ENCODE measurements around the gene TXNL1. TPM values are rescaled to one million over a fixed set of nuclear protein-coding genes. Genes with fewer than 3 reads are reported as not detected.

Gene TXNL1
- total and polyA plus RNA-seq, 2 of the 8 experiments (the other 6 are each of a cell fraction or from before 2014, with no cell fraction given), result 35.1 to 85.8 TPM

DNA sequence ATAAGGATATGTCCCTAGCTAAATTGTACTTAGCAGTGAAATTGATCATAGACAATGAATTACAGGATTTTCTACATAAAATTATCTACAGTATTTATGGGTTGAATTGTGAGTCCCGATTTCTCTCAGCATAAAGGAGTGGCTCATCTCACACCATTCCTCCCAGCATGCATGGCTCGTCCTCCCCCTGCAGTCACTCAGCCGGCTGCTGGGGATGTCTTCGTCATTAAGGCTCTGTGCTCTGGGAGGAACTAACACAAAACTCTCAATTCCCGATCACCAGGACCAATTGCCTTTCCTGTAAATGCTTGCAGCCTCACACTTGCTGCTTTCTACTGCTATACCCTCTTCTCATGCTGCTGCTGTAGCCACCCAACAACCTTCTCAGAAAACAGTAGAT, 75.9 kb downstream of the TXNL1 start (continued):
- TF ChIP-seq, protein P1, sequence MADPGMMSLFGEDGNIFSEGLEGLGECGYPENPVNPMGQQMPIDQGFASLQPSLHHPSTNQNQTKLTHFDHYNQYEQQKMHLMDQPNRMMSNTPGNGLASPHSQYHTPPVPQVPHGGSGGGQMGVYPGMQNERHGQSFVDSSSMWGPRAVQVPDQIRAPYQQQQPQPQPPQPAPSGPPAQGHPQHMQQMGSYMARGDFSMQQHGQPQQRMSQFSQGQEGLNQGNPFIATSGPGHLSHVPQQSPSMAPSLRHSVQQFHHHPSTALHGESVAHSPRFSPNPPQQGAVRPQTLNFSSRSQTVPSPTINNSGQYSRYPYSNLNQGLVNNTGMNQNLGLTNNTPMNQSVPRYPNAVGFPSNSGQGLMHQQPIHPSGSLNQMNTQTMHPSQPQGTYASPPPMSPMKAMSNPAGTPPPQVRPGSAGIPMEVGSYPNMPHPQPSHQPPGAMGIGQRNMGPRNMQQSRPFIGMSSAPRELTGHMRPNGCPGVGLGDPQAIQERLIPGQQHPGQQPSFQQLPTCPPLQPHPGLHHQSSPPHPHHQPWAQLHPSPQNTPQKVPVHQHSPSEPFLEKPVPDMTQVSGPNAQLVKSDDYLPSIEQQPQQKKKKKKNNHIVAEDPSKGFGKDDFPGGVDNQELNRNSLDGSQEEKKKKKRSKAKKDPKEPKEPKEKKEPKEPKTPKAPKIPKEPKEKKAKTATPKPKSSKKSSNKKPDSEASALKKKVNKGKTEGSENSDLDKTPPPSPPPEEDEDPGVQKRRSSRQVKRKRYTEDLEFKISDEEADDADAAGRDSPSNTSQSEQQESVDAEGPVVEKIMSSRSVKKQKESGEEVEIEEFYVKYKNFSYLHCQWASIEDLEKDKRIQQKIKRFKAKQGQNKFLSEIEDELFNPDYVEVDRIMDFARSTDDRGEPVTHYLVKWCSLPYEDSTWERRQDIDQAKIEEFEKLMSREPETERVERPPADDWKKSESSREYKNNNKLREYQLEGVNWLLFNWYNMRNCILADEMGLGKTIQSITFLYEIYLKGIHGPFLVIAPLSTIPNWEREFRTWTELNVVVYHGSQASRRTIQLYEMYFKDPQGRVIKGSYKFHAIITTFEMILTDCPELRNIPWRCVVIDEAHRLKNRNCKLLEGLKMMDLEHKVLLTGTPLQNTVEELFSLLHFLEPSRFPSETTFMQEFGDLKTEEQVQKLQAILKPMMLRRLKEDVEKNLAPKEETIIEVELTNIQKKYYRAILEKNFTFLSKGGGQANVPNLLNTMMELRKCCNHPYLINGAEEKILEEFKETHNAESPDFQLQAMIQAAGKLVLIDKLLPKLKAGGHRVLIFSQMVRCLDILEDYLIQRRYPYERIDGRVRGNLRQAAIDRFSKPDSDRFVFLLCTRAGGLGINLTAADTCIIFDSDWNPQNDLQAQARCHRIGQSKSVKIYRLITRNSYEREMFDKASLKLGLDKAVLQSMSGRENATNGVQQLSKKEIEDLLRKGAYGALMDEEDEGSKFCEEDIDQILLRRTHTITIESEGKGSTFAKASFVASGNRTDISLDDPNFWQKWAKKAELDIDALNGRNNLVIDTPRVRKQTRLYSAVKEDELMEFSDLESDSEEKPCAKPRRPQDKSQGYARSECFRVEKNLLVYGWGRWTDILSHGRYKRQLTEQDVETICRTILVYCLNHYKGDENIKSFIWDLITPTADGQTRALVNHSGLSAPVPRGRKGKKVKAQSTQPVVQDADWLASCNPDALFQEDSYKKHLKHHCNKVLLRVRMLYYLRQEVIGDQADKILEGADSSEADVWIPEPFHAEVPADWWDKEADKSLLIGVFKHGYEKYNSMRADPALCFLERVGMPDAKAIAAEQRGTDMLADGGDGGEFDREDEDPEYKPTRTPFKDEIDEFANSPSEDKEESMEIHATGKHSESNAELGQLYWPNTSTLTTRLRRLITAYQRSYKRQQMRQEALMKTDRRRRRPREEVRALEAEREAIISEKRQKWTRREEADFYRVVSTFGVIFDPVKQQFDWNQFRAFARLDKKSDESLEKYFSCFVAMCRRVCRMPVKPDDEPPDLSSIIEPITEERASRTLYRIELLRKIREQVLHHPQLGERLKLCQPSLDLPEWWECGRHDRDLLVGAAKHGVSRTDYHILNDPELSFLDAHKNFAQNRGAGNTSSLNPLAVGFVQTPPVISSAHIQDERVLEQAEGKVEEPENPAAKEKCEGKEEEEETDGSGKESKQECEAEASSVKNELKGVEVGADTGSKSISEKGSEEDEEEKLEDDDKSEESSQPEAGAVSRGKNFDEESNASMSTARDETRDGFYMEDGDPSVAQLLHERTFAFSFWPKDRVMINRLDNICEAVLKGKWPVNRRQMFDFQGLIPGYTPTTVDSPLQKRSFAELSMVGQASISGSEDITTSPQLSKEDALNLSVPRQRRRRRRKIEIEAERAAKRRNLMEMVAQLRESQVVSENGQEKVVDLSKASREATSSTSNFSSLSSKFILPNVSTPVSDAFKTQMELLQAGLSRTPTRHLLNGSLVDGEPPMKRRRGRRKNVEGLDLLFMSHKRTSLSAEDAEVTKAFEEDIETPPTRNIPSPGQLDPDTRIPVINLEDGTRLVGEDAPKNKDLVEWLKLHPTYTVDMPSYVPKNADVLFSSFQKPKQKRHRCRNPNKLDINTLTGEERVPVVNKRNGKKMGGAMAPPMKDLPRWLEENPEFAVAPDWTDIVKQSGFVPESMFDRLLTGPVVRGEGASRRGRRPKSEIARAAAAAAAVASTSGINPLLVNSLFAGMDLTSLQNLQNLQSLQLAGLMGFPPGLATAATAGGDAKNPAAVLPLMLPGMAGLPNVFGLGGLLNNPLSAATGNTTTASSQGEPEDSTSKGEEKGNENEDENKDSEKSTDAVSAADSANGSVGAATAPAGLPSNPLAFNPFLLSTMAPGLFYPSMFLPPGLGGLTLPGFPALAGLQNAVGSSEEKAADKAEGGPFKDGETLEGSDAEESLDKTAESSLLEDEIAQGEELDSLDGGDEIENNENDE (IDR thresholded peaks at IDR 0.05; ENCODE audit: insufficient replicate concordance, low read length), result no peak
- TF ChIP-seq MAFK (IDR thresholded peaks at IDR 0.05; ENCODE audit: low read depth, low read length) (no peak), CBX5 (IDR thresholded peaks at IDR 0.05; ENCODE audit: low read depth, low read length) (no peak), KDM4A (IDR thresholded peaks at IDR 0.05; ENCODE audit: low read depth, low read length, severe bottlenecking) (no peak)

All from H1 (cell line).